Measurements from ENCODE around the gene HERPUD1. TPM values are rescaled to one million over a fixed set of nuclear protein-coding genes. Genes with fewer than 3 reads are reported as not detected.
"Not testable (repeated sequence)": the region's sequence is repeated elsewhere in the genome, so short reads cannot be mapped to it uniquely, and the experiment has no call there.

The HERPUD1 gene
- total RNA-seq, 2 experiments from 2014 or later, result 118 to 120 TPM

DNA sequence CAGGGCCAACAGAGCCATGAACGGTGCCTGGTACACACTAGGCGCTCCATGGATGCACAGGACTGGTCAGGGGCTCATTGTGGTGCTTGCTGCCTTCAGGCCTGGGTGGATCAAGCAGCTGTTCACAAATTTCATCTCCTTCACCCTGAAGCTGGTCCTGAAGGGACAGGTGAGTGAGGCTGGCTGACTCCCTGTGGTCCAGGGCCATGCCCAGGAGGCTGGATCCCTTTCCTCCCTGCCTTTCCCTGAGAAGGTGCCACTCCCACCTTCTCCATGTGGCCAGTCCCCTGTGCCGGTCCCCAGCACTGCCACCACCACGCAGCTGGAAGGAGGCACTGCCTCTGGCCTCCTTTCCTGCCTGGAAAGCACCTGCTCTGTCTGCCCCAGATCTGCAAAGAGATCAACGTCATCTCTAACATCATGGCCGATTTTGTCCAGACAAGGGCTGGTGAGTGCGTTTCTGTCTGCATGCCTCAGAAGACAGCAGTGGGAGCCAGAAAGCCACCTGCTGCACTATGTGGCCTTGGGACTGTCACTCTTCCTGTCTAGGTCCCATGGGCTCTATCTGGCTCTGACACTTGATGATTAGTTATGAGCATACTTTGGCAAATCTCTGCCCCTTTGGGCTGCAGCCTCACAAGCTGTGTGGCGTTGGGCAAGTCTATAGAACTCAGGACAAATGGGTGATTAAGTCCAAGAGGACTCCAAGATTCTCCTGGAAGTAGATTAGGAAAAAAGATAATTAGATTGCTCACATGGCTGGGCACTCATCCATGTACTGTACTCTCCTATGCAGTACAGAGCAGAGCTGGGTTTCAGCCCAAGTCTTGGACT lies 39.2 kb downstream of the HERPUD1 start:
- intact Hi-C loops (cut with micrococcal nuclease), result no loop called here
- no peak for DNase-seq
- CTCF ChIA-PET, result interaction anchor here (1.1 to 2.0 kb wide), 5 partner anchors 9 to 104 kb away, joined by 4 to 6 read pairs (median 5); no protein-coding TSS in a partner anchor
- H3K4me1 Mint-ChIP-seq (ENCODE audit: low read depth), result peaks cover 23% of the 10 kb centered on the region
- H3K4me3 Mint-ChIP-seq, result no peak overlapping the region
- H3K36me3 Mint-ChIP-seq (ENCODE audit: low read depth), result no peaks in the 10 kb centered on the region
- H3K27me3 Mint-ChIP-seq (ENCODE audit: low read depth), result no peaks in the 10 kb centered on the region
- no peaks in the 10 kb centered on the region for H3K9me3 Mint-ChIP-seq
- H3K27ac Mint-ChIP-seq, result no peak overlapping the region

DNA sequence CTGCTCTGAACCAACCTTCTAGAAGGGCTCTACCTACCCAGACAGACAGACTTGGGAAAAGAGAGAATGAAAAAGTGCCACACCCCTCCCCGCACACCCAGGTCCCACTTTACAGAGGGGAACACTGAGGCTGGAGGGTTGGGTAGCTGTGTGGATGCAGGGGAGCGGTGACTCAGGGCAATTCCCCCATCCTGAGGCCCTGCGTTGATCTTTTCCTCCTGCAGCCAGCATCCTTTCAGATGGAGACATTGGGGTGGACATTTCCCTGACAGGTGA lies 39.8 kb downstream of the HERPUD1 start:
- Mint-ChIP-seq H3K27ac (no peak overlapping the region), H3K36me3 (ENCODE audit: low read depth) (no peaks in the 10 kb centered on the region), H3K4me3 (no peak overlapping the region), H3K27me3 (ENCODE audit: low read depth) (no peaks in the 10 kb centered on the region), H3K9me3 (no peaks in the 10 kb centered on the region), H3K4me1 (ENCODE audit: low read depth) (peaks cover 24% of the 10 kb centered on the region)
- intact Hi-C loops (cut with micrococcal nuclease), result no loop called here
- no peak for DNase-seq
- CTCF ChIA-PET, result interaction anchor here (1.4 to 2.0 kb wide), 4 partner anchors 9 to 105 kb away, joined by 4 to 6 read pairs (median 5); no protein-coding TSS in a partner anchor

DNA sequence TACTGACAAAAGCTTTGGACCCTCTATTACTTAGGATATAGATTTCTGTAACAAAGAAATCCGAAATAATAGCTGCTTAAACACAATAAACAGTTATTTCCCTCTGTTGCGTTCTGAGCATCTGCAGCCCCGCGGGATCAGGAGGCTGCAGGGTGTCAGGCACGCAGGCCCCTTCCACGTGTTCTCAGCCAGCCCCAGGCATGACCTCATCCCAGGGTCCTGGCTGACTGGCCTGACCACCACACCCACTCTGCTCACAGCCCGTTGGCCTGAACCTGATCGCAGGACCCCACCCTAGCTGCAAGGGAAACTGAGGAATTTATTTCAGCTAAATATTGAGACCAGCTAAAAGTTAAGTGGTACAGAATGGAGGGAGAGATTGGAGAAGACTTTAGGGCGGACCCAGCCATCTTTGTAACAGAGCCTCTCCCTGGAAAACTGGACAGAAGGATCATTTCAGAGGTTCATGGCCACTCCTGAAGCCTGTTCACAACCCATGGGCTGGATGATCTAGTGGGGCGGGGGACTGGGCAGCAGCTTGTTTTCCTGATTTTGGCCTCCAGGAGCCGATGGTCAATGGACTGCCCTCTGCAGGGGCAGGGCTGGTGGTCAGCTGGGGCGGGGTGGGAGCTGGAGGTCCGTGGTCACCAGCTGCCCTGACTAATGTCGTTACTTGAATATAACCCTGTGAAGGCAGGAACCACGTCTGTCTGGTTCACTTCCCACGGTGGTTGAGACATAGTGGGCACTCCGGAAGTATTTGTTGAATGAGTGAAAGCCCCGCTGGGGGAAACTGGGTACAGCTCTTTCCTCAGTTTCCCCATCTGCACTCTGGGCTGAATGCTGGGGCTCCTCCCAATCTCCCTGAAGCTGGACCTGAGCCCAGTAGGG lies 40.7 kb downstream of the HERPUD1 start:
- no peaks in the 10 kb centered on the region for H3K9me3 Mint-ChIP-seq
- no peak overlapping the region for H3K4me3 Mint-ChIP-seq
- CTCF ChIA-PET, result interaction anchor here (0.5 to 2.0 kb wide), 6 partner anchors 8 to 106 kb away, joined by 4 to 8 read pairs (median 5); no protein-coding TSS in a partner anchor
- intact Hi-C loops (cut with micrococcal nuclease), result no loop called here
- no peaks in the 10 kb centered on the region for H3K27me3 Mint-ChIP-seq (ENCODE audit: low read depth)
- H3K36me3 Mint-ChIP-seq (ENCODE audit: low read depth), result no peaks in the 10 kb centered on the region
- no peak overlapping the region for H3K27ac Mint-ChIP-seq
- peaks cover 24% of the 10 kb centered on the region for H3K4me1 Mint-ChIP-seq (ENCODE audit: low read depth)
- no peak for DNase-seq

DNA sequence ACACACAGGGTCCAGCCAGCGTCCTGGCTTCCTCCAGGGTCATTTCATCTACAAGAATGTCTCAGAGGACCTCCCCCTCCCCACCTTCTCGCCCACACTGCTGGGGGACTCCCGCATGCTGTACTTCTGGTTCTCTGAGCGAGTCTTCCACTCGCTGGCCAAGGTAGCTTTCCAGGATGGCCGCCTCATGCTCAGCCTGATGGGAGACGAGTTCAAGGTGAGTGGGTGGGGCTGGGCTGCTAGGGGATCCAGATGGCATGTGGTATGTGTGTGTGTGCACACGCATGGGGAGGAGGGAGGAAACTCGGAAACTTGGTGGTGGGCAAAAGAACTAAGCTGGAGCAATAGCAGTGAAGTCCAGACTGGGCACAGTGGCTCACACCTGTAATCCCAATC lies 41.4 kb downstream of the HERPUD1 start:
- H3K27me3 Mint-ChIP-seq (ENCODE audit: low read depth), result no peaks in the 10 kb centered on the region
- intact Hi-C loops (cut with micrococcal nuclease), result no loop called here
- CTCF ChIA-PET, result interaction anchor here (0.5 to 1.6 kb wide), 2 partner anchors 10 to 90 kb away, joined by 4 to 5 read pairs; no protein-coding TSS in a partner anchor
- H3K27ac Mint-ChIP-seq, result no peak overlapping the region
- no peak for DNase-seq
- no peaks in the 10 kb centered on the region for H3K36me3 Mint-ChIP-seq (ENCODE audit: low read depth)
- H3K4me1 Mint-ChIP-seq (ENCODE audit: low read depth), result peaks cover 24% of the 10 kb centered on the region
- H3K9me3 Mint-ChIP-seq, result no peaks in the 10 kb centered on the region
- H3K4me3 Mint-ChIP-seq, result no peak overlapping the region

DNA sequence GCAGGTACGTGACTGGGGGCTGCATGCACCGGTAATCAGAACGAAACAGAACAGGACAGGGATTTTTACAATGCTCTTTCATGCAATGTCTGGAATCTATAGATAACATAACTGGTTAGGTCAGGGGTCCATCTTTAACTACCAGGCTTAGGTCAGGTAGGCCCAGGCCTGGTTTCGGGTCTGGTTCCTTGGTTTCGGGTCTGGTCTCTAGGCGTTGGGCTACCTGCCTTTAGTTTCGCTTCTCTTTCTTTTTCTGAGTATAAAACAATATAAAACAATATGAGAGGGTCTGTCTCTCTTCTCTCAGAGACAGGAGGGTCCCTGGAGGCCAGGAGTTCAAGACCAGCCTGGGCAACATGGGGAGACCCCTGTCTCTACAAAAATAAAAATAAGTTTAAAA lies 42.0 kb downstream of the HERPUD1 start:
- H3K9me3 Mint-ChIP-seq; H3K27me3 Mint-ChIP-seq (ENCODE audit: low read depth); H3K4me3 Mint-ChIP-seq; DNase-seq; intact Hi-C loops (cut with micrococcal nuclease); H3K27ac Mint-ChIP-seq; H3K36me3 Mint-ChIP-seq (ENCODE audit: low read depth): not testable (repeated sequence)
- peaks cover 24% of the 10 kb centered on the region for H3K4me1 Mint-ChIP-seq (ENCODE audit: low read depth)
- CTCF ChIA-PET, result interaction anchor here (2.9 kb wide), 1 partner anchor 9 kb away, joined by 18 read pairs; no protein-coding TSS in a partner anchor

DNA sequence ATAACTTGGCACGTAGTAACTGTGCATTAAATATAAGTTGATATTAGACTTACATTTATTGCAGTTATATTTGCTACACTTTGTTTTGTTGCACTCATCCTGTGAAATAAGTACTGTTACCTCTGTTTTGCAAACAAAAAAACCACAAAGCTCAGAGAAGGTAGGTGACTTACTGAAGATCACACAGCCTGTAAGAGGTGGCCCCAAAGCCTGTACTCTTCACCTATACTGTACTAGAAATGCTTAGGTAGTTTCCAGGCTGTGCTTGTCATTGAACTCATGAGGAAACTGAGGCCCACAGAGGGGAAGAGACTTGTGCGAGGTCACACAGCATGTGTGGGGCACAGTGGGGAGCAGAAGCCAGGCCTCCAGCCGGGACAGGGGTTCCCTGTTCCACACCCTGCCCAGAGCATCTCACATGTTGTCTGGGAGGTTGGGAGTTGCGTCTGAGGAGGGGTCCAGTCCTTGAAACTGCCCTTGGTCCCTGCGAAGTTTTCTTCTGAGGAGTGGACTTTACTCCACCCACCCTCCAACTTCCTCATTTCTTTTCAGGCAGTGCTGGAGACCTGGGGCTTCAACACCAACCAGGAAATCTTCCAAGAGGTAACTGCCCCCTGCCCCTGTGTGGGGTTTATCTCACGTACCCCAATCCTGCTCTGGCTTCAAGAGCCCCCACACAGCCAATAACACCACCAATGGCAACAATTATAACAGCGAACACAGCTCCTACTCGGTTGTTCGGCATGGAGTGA lies 42.8 kb downstream of the HERPUD1 start:
- CTCF ChIA-PET, result interaction anchor here (0.6 to 2.9 kb wide), 3 partner anchors 10 to 69 kb away, joined by 3 to 18 read pairs (median 3); no protein-coding TSS in a partner anchor
- no peaks in the 10 kb centered on the region for H3K36me3 Mint-ChIP-seq (ENCODE audit: low read depth)
- no peak overlapping the region for H3K4me3 Mint-ChIP-seq
- no peaks in the 10 kb centered on the region for H3K9me3 Mint-ChIP-seq
- H3K27ac Mint-ChIP-seq, result no peak overlapping the region
- intact Hi-C loops (cut with micrococcal nuclease), result no loop called here
- H3K27me3 Mint-ChIP-seq (ENCODE audit: low read depth), result no peaks in the 10 kb centered on the region
- H3K4me1 Mint-ChIP-seq (ENCODE audit: low read depth), result peaks cover 24% of the 10 kb centered on the region
- no peak for DNase-seq

DNA sequence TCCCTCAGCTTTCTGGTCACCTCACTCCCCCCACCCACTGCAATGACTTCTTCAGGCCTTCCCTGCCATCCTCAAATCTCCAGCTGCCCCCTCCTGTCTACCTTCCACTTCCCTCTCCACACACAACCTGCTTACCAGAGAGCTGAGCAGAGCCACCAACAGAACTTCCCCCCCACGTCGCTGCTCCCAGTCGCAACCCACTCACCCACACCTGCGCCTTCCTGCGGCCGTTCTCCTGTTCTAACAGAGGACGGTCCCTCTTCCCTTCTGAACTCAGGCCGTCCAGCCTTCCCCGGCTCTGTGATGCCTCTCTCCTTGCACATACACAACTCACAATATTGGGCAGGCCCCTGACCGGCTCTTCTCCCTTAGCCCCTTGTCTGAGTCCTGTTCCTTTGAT lies 43.8 kb downstream of the HERPUD1 start:
- CTCF ChIA-PET, result interaction anchor here (0.6 to 2.9 kb wide), 3 partner anchors 11 to 529 kb away, joined by 3 to 18 read pairs (median 4); no protein-coding TSS in a partner anchor
- no peaks in the 10 kb centered on the region for H3K27me3 Mint-ChIP-seq (ENCODE audit: low read depth)
- intact Hi-C loops (cut with micrococcal nuclease), result no loop called here
- H3K36me3 Mint-ChIP-seq (ENCODE audit: low read depth), result no peaks in the 10 kb centered on the region
- peak overlapping the region; percentile 32 for H3K27ac Mint-ChIP-seq
- H3K4me3 Mint-ChIP-seq, result no peak overlapping the region
- peaks cover 26% of the 10 kb centered on the region for H3K4me1 Mint-ChIP-seq (ENCODE audit: low read depth)
- H3K9me3 Mint-ChIP-seq, result no peaks in the 10 kb centered on the region
- no peak for DNase-seq

DNA sequence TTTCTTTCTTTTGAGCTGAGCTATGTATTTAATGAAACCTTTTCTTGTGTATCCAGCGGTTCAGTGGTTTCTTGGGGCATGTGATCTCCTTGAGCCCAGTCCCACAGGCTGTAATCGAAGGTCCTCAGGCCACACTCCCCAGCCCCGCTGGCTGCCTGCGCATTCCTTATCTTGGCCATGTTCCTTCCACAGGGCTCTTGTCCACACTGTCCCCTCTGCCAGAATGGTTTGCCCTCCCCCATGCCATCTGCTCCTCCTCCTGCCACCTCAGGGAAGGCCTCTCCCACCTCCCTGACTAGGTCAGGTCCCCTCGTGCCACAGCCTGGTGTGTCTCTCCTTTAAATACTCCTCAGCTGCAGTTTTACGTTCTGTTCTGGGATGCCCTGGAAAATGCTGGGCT lies 45.3 kb downstream of the HERPUD1 start:
- Mint-ChIP-seq H3K27ac (no peak overlapping the region), H3K9me3 (no peaks in the 10 kb centered on the region), H3K36me3 (ENCODE audit: low read depth) (peaks cover 3% of the 10 kb centered on the region), H3K4me1 (ENCODE audit: low read depth) (peaks cover 41% of the 10 kb centered on the region), H3K4me3 (no peak overlapping the region), H3K27me3 (ENCODE audit: low read depth) (no peaks in the 10 kb centered on the region)
- CTCF ChIA-PET, result interaction anchor here (0.7 to 3.0 kb wide), 3 partner anchors 13 to 94 kb away, joined by 3 to 22 read pairs (median 4); no protein-coding TSS in a partner anchor
- DNase-seq, result no peak
- intact Hi-C loops (cut with micrococcal nuclease), result no loop called here

DNA sequence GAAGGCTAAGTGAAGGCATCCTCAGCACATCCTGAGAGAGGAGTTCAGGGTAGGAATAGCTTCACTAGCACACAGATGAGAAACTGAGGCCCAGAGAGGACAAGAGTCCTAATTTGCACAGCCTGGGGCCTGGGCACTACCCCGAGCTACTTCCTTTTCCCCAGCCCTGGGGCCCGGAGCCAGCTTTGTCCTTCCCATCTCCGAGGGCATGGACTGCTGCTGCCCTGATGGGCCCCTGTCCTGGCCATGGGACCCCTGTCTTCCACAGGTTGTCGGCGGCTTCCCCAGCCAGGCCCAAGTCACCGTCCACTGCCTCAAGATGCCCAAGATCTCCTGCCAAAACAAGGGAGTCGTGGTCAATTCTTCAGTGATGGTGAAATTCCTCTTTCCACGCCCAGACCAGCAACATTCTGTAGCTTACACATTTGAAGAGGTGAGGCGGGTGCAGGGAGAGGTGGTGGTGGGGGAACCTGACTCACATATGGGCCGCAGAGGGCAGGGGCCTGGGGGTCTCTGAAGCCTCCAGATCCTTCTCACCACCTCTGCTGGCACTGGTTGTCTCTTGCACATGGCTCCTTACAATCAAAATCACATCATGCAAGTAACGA lies 46.0 kb downstream of the HERPUD1 start:
- Mint-ChIP-seq H3K4me1 (ENCODE audit: low read depth) (peaks cover 46% of the 10 kb centered on the region), H3K9me3 (no peaks in the 10 kb centered on the region), H3K27ac (no peak overlapping the region), H3K4me3 (no peak overlapping the region), H3K27me3 (ENCODE audit: low read depth) (no peaks in the 10 kb centered on the region), H3K36me3 (ENCODE audit: low read depth) (peaks cover 5% of the 10 kb centered on the region)
- CTCF ChIA-PET, result interaction anchor here (0.6 to 3.0 kb wide), 3 partner anchors 13 to 127 kb away, joined by 3 to 22 read pairs (median 3); no protein-coding TSS in a partner anchor
- no peak for DNase-seq
- intact Hi-C loops (cut with micrococcal nuclease), result no loop called here

DNA sequence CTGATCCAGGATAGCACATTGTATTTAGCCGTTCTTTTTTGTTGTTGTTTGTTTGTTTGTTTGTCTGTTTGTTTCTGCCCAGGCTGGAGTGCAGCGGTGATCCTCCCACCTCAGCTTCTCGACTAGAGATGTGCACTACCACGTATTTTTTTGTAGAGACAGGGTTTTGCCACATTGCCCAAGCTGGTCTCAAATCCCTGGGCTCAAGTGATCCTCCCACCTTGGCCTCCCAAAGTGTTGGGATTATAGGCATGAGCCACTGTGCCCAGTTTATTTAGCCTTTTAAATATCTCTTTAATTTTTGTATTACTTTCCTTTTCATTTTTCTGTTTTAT lies 48.2 kb downstream of the HERPUD1 start:
- intact Hi-C loops (cut with micrococcal nuclease), result no loop called here
- H3K9me3 Mint-ChIP-seq, result no peaks in the 10 kb centered on the region
- DNase-seq, result no peak
- H3K36me3 Mint-ChIP-seq (ENCODE audit: low read depth), result peaks cover 16% of the 10 kb centered on the region
- no peak overlapping the region for H3K27ac Mint-ChIP-seq
- CTCF ChIA-PET, result no interaction called here
- H3K4me3 Mint-ChIP-seq, result no peak overlapping the region
- no peaks in the 10 kb centered on the region for H3K27me3 Mint-ChIP-seq (ENCODE audit: low read depth)
- H3K4me1 Mint-ChIP-seq (ENCODE audit: low read depth), result peaks cover 46% of the 10 kb centered on the region

DNA sequence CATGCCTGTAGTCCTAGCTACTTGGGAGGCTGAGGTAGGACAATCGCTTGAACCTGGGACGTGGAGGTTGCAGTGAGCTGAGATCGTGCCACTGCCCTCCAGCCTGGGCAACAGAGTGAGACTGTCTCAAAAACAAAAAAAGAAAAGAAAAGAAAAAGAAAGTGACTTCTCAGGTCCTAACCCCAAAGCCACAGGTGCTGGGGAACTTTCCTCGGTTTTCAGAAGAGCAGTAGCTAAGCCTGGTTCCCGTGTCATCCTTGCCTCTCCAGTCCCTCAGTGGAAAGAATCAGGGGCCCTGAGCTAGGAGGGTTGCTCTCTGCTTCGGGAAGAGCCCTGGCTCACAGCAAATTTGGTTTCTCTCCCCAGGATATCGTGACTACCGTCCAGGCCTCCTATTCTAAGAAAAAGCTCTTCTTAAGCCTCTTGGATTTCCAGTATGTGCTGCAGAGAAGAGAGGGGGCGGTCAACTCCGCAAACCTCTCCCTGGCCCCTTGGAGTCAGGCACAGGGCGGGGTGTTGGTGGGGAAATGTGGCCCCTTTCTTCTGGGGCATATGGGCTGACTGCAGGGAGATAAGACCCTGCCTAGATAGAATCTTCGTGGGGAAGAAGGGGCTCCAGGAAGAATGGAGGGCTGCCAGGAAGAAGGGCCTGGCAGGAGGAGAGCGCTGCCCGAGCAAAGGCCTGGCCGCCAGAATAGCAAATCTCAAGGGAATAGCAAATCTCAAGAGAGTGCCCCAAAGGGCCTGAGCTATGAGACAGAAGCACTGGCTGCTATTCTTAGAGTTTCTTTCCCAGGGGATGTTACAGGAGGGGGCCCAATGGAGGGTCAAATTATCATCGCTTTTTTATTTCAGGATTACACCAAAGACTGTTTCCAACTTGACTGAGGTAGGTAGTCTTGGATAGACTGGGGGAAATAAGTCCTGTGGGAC lies 49.1 kb downstream of the HERPUD1 start:
- intact Hi-C loops (cut with micrococcal nuclease), result no loop called here
- Mint-ChIP-seq H3K9me3 (no peaks in the 10 kb centered on the region), H3K36me3 (ENCODE audit: low read depth) (peaks cover 16% of the 10 kb centered on the region), H3K27me3 (ENCODE audit: low read depth) (no peaks in the 10 kb centered on the region), H3K27ac (peak overlapping the region; percentile 31), H3K4me3 (no peak overlapping the region), H3K4me1 (ENCODE audit: low read depth) (peaks cover 48% of the 10 kb centered on the region)
- DNase-seq, result no peak
- CTCF ChIA-PET, result interaction anchor here (0.7 to 5.1 kb wide), 4 partner anchors 13 to 103 kb away, joined by 3 to 39 read pairs (median 4); no protein-coding TSS in a partner anchor

Measured in activated naive CD4-positive, alpha-beta T cell treated with anti-CD3 and anti-CD28 coated beads for 36 hours (primary cell).